Peyer's patch (tissue), 4 donors: ENCODE data around the gene GUCY2D. TPM values are rescaled to one million over a fixed set of nuclear protein-coding genes. Genes with fewer than 3 reads are reported as not detected.

ENCODE experiments used
- DNase-seq, 3 donors: peaks; one replicate each; pipeline ENCODE4 v3.0.0-alpha.2; 2017 to 2019
- H3K27ac ChIP-seq, 4 donors: fragments of 200-600 bp; sonication (generic); one replicate each; pipeline ENCODE4 v1.5.1; 2016 to 2019
- H3K27me3 ChIP-seq, 2 donors: fragments of 200-600 bp; sonication (generic); one replicate each; pipeline ENCODE4 v1.5.1; 2019
- H3K36me3 ChIP-seq, 3 donors: fragments of 200-600 bp; sonication (generic); one replicate each; pipeline ENCODE4 v1.5.1; 2016 to 2019
- H3K4me1 ChIP-seq, 4 donors: fragments of 200-600 bp; sonication (generic); one replicate each; pipeline ENCODE4 v1.5.1; 2016 to 2019
- H3K4me3 ChIP-seq, 4 donors: fragments of 200-600 bp; sonication (generic); 1 replicate in 3 of 4; 2 replicates in 1 of 4; pipeline ENCODE4 v1.5.1; 2016 to 2019; ENCODE audit warnings: mild to moderate bottlenecking in 1 of 4
- H3K9me3 ChIP-seq, 4 donors: fragments of 200-600 bp; sonication (generic); one replicate each; pipeline ENCODE4 v1.5.1; 2016 to 2019; ENCODE audit warnings: mild to moderate bottlenecking in 1 of 4
- POLR2A ChIP-seq, 2 donors: fragments of 450-650 bp; IDR thresholded peaks; one replicate each; pipeline ENCODE4 v1.5.1; 2017; ENCODE audit warnings: antibody characterized with exemption in 2 of 2, mild to moderate bottlenecking in 2 of 2, moderate library complexity in 2 of 2
- total RNA-seq, 4 donors: library from RNA; depleted of rRNA; stranded (reverse); fragments of >200 nt; gene quantifications; one replicate each; pipeline ENCODE4 v1.1.0, GENCODE V29; 2016
- TF ChIP-seq, protein P1 (sequence below), 6 experiments: fragments of 450-650 bp in 4 of 6; fragments of 200-600 bp in 2 of 6; sonication (generic) in 1 of 6; IDR thresholded peaks; one replicate each; pipeline ENCODE4 v1.5.1; 2017 to 2019; ENCODE audit warnings: antibody characterized with exemption in 6 of 6, mild to moderate bottlenecking in 3 of 6, moderate library complexity in 1 of 6

GUCY2D gene
- total RNA-seq, 4 donors from 2014 or later, result not detected

DNA sequence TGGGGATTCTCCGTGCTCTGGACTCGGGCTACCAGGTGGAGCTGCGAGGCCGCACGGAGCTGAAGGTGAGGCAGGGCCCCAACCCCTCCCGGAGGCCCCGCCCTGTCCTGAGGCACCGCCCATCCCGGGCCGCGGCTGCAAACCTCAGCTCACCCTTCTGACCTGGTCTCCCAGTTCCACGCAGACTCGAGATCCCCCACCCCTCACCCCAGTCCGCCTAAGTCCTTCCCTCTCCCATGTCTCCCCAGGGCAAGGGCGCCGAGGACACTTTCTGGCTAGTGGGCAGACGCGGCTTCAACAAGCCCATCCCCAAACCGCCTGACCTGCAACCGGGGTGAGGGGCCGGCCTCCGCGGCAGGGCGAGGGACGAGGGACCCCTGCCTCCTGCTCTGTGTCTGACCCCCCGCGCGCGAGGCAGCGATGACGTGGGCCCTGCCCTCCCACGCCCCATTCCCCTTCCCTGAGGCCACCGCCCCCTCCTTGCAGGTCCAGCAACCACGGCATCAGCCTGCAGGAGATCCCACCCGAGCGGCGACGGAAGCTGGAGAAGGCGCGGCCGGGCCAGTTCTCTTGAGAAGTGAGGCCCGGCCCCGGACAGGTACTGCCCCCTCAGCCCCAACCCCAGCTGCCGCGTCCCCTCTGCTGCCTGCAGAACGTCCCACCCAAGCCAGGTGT lies 13.7 kb downstream of the GUCY2D start:
- peaks cover 0 to 6% of the 10 kb centered on the region in 2 donors for H3K27me3 ChIP-seq
- H3K27ac ChIP-seq, result no peak overlapping the region
- no peak for TF ChIP-seq POLR2A (IDR thresholded peaks at IDR 0.05)
- TF ChIP-seq, protein P1, sequence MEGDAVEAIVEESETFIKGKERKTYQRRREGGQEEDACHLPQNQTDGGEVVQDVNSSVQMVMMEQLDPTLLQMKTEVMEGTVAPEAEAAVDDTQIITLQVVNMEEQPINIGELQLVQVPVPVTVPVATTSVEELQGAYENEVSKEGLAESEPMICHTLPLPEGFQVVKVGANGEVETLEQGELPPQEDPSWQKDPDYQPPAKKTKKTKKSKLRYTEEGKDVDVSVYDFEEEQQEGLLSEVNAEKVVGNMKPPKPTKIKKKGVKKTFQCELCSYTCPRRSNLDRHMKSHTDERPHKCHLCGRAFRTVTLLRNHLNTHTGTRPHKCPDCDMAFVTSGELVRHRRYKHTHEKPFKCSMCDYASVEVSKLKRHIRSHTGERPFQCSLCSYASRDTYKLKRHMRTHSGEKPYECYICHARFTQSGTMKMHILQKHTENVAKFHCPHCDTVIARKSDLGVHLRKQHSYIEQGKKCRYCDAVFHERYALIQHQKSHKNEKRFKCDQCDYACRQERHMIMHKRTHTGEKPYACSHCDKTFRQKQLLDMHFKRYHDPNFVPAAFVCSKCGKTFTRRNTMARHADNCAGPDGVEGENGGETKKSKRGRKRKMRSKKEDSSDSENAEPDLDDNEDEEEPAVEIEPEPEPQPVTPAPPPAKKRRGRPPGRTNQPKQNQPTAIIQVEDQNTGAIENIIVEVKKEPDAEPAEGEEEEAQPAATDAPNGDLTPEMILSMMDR (IDR thresholded peaks at IDR 0.05), result no peak
- H3K36me3 ChIP-seq, result no peaks in the 10 kb centered on the region
- DNase-seq, result no peak
- no peaks in the 10 kb centered on the region for H3K9me3 ChIP-seq
- H3K4me1 ChIP-seq, result peaks cover 0 to 18% (median 4%) of the 10 kb centered on the region in 4 donors
- peak overlapping the region; percentile 22 to 54 (median 38) for H3K4me3 ChIP-seq

DNA sequence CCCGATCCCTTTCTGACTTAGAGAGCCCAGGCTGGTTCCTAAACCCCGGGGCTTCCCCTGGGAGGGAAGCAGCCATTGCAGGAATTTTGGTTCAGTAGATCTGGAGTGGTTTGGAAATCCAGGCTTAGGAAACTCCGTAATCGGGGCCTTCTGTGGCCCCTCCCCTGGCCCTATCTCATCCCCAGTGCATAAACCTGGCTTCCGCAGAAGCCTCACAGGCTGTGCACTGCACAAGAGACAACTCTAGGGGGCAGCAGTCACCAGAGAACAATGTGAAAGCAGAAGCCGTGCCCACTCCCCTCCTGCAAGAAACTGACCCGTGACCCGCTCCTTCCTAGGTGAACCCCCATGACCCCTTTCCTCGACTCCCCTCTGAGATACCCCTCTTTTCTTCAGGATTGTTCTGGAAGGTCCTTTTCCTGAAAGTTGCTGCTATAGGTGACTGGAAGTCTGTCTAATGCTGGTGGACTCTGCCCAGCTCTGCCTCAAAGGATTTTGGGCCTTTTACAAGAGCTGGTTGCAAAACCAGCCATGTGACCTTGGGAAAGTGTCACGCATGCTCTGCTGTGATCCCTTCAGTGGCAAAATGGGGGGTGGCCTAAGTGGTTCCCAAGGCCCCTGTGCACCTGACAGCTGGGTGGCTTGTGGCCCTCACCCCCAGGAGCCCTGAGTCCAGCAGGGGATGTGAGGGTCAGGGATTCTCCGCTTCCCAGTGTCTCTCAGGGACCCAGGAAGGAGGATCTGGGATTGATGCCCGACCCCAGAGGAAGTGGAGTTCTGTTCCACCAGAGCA lies 14.4 kb downstream of the GUCY2D start:
- Histone ChIP-seq H3K27me3 (peaks cover 0 to 6% of the 10 kb centered on the region in 2 donors), H3K4me1 (peaks cover 0 to 18% (median 4%) of the 10 kb centered on the region in 4 donors), H3K27ac (peak overlapping the region in 1 of 4 donors; percentile 25), H3K9me3 (no peaks in the 10 kb centered on the region), H3K36me3 (no peaks in the 10 kb centered on the region), H3K4me3 (peak overlapping the region; percentile 22 to 54 (median 38))
- DNase-seq, result peak in 2 of 3 donors; percentile 29 to 72
- TF ChIP-seq, protein P1 (IDR thresholded peaks at IDR 0.05), result peak in 4 of 6 experiments; percentile 45 to 61 (median 58)
- TF ChIP-seq POLR2A (IDR thresholded peaks at IDR 0.05), result no peak

DNA sequence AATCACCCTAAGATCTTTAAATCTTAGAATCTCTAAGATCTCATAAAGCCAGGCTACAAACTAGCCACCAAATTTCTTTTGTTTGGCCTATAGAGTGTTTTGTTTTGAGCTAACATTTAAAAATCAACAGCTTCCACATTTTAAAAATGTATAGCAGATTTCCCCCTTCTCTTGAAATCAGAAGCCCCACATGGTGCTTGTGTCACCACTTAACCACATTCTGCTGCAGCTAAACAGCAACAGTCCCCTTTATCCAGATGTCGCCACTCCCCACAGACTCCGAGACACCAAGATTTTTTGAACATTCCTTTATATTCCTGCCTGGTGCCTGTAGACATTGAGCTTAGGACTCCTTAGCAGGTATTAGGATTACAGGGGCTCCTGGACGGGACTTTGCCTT lies 16.0 kb downstream of the GUCY2D start:
- TF ChIP-seq POLR2A (IDR thresholded peaks at IDR 0.05), result no peak
- TF ChIP-seq, protein P1 (IDR thresholded peaks at IDR 0.05), result no peak
- H3K4me3 ChIP-seq, result no peak overlapping the region
- peaks cover 0 to 6% of the 10 kb centered on the region in 2 donors for H3K27me3 ChIP-seq
- no peak for DNase-seq
- no peak overlapping the region for H3K27ac ChIP-seq
- H3K9me3 ChIP-seq, result no peaks in the 10 kb centered on the region
- H3K4me1 ChIP-seq, result peaks cover 0 to 18% (median 4%) of the 10 kb centered on the region in 4 donors
- H3K36me3 ChIP-seq, result no peaks in the 10 kb centered on the region

DNA sequence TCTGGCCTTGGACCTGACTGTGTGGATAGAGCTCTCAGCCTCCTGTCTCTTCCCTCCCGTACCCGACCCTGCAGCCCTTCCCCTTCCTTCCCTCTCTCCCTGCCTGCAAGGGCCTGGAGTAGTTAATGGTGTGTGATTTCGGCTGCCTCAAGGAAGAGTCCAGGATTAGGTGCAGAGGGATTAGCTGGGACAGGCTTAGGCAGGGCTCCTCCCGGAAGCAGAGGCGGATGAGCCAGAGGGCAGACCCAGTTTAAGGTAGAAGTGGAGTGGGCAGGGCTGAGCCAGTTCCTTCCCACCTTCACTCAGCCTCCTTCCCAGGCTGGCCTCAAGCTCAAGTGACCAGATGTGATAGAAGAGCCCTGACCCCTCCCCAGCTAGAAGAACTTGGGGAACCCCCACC lies 16.8 kb downstream of the GUCY2D start:
- H3K9me3 ChIP-seq, result no peaks in the 10 kb centered on the region
- no peak overlapping the region for H3K27ac ChIP-seq
- DNase-seq, result no peak
- H3K4me3 ChIP-seq, result no peak overlapping the region
- H3K4me1 ChIP-seq, result peaks cover 0 to 18% (median 4%) of the 10 kb centered on the region in 4 donors
- no peaks in the 10 kb centered on the region for H3K36me3 ChIP-seq
- H3K27me3 ChIP-seq, result peaks cover 0 to 6% of the 10 kb centered on the region in 2 donors
- TF ChIP-seq, protein P1 (IDR thresholded peaks at IDR 0.05), result no peak
- no peak for TF ChIP-seq POLR2A (IDR thresholded peaks at IDR 0.05)

DNA sequence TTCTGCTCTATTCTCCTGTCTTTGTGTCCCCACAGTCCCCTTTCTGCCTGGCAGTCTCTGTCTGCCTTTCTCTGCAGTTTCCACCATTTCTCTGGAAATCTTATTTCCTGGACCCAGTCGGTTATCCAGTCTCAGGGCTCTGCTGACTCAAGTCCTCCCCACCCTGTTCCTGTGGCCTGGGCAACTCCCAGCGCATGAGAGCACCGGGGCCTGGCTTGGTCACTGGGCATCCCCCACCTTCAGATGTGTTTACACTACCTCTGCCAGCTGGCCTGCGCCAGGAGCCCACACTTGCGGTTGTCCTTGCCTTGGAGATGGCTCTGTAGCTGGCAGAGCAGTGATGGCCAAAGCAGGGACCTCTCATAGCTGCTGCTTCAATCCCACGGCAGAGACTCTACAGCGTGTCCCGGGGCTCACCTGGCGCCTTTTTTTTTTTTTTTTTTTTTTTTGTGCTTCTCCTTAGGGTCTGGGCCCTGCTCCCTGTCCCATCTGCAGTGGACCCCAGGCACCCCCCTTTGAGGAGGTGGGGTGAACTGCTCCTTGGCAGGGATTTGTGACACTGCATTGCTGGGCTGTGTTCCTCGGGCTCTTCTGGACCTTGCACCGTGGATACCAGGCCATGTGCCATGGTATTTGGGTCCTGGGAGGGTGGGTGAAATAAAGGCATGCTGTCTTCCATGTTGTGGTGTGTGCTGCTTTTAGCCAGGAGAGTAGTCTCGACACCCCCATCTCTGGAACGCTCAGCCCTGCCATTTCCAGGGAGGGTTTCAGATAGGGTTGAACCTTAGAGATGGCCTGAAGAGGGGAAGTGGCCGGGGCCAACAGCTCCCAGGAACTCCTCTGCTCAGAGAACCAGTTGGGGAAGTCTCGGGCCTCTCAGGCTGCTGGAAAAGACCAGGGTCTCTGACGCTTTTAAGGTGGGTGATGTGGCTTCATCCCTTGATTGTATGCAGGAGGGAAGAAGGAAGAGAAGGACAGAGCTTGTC lies 17.5 kb downstream of the GUCY2D start:
- TF ChIP-seq POLR2A (IDR thresholded peaks at IDR 0.05), result no peak
- TF ChIP-seq, protein P1 (IDR thresholded peaks at IDR 0.05), result no peak
- Histone ChIP-seq H3K9me3 (no peaks in the 10 kb centered on the region), H3K36me3 (no peaks in the 10 kb centered on the region), H3K27ac (no peak overlapping the region), H3K4me3 (no peak overlapping the region), H3K4me1 (peaks cover 0 to 18% (median 4%) of the 10 kb centered on the region in 4 donors), H3K27me3 (peaks cover 0 to 6% of the 10 kb centered on the region in 2 donors)
- no peak for DNase-seq
